Mesodermal cell (in vitro differentiated cells): Measurements from ENCODE around the gene LRRC46.

Experiments used
- H3K27ac ChIP-seq: 2 replicates; pipeline ENCODE4 v1.7.0; 2013; ENCODE audit warnings: mild to moderate bottlenecking, low read depth, low read length, moderate library complexity; ENCODE audit not compliant: severe bottlenecking
- H3K36me3 ChIP-seq: 2 replicates; pipeline ENCODE4 v1.7.1; 2013; ENCODE audit warnings: mild to moderate bottlenecking, low read length, moderate library complexity; ENCODE audit not compliant: control insufficient read depth, insufficient read depth
- H3K4me1 ChIP-seq: one replicate; pipeline ENCODE4 v1.7.1; 2013; ENCODE audit warnings: mild to moderate bottlenecking, low read length; ENCODE audit not compliant: insufficient read depth, control insufficient read depth, poor library complexity, severe bottlenecking
- H3K4me3 ChIP-seq: 2 replicates; pipeline ENCODE4 v1.7.0; 2013; ENCODE audit warnings: low read length, control low read depth, mild to moderate bottlenecking; ENCODE audit not compliant: insufficient read depth, poor library complexity, severe bottlenecking; ENCODE audit errors: extremely low read depth
- H3K9me3 ChIP-seq: 2 replicates; pipeline ENCODE4 v1.7.1; 2013; ENCODE audit warnings: mild to moderate bottlenecking, low read length, moderate library complexity; ENCODE audit not compliant: control insufficient read depth
- WGBS, 2 experiments: methylation state at CpG; one replicate each; pipeline ENCODE4 v1.1.5; 2013; ENCODE audit warnings: missing lambda C conversion rate in 2 of 2; ENCODE audit not compliant: insufficient coverage in 2 of 2; 5-methylcytosine and 5-hydroxymethylcytosine counted together

LRRC46 gene

GRCh38 chr17:47810901-47811635, 20.4 kb upstream of the LRRC46 start:
- Histone ChIP-seq H3K4me1 (peaks cover 13% of the 10 kb centered on the region), H3K4me3 (no peak overlapping the region), H3K9me3 (no peaks in the 10 kb centered on the region), H3K27ac (peak overlapping the region; percentile 23), H3K36me3 (peaks cover 42% of the 10 kb centered on the region)
- WGBS, 2 experiments = 86 to 88% methylated on average over 6 to 9 of the region's 9 CpGs

- H3K9me3 ChIP-seq = no peaks in the 10 kb centered on the region
- WGBS, 2 experiments = 58 to 70% methylated on average over 2 of the region's 7 CpGs
- H3K4me1 ChIP-seq = peaks cover 13% of the 10 kb centered on the region
- no peak overlapping the region for H3K4me3 ChIP-seq
- H3K27ac ChIP-seq = no peak overlapping the region
- H3K36me3 ChIP-seq = peaks cover 48% of the 10 kb centered on the region
These were observed 19.8 kb upstream of the LRRC46 start for GRCh38 chr17:47811709-47812108.

- H3K4me1 ChIP-seq = peaks cover 13% of the 10 kb centered on the region
- H3K27ac ChIP-seq = no peak overlapping the region
- H3K9me3 ChIP-seq = no peaks in the 10 kb centered on the region
- peaks cover 50% of the 10 kb centered on the region for H3K36me3 ChIP-seq
- H3K4me3 ChIP-seq = no peak overlapping the region
- WGBS, 2 experiments = 88 to 98% methylated on average over 7 to 16 of the region's 18 CpGs
These were observed 19.1 kb upstream of the LRRC46 start for GRCh38 chr17:47812146-47812920.

GRCh38 chr17:47813077-47813476, 18.4 kb upstream of the LRRC46 start:
- peaks cover 52% of the 10 kb centered on the region for H3K36me3 ChIP-seq
- H3K27ac ChIP-seq = no peak overlapping the region
- peaks cover 13% of the 10 kb centered on the region for H3K4me1 ChIP-seq
- WGBS, 2 experiments = 97 to 98% methylated on average over 11 to 13 of the region's 14 CpGs
- H3K9me3 ChIP-seq = no peaks in the 10 kb centered on the region
- H3K4me3 ChIP-seq = no peak overlapping the region

GRCh38 chr17:47813512-47814031, 17.9 kb upstream of the LRRC46 start:
- H3K9me3 ChIP-seq = no peaks in the 10 kb centered on the region
- H3K36me3 ChIP-seq = peaks cover 52% of the 10 kb centered on the region
- H3K4me1 ChIP-seq = peaks cover 13% of the 10 kb centered on the region
- H3K27ac ChIP-seq = no peak overlapping the region
- H3K4me3 ChIP-seq = no peak overlapping the region
- 93 to 94% methylated on average over 17 to 22 of the region's 22 CpGs for WGBS, 2 experiments

- H3K9me3 ChIP-seq = no peaks in the 10 kb centered on the region
- H3K4me3 ChIP-seq = no peak overlapping the region
- H3K4me1 ChIP-seq = peaks cover 7% of the 10 kb centered on the region
- WGBS, 2 experiments = 92 to 94% methylated on average over 15 to 21 of the region's 21 CpGs
- H3K36me3 ChIP-seq = peaks cover 49% of the 10 kb centered on the region
- H3K27ac ChIP-seq = no peak overlapping the region
These were observed 16.2 kb upstream of the LRRC46 start for GRCh38 chr17:47815106-47815918.

- Histone ChIP-seq H3K9me3 (no peaks in the 10 kb centered on the region), H3K4me1 (no peaks in the 10 kb centered on the region), H3K36me3 (peaks cover 48% of the 10 kb centered on the region), H3K4me3 (no peak overlapping the region), H3K27ac (no peak overlapping the region)
- 94 to 98% methylated on average over 16 to 19 of the region's 21 CpGs for WGBS, 2 experiments
These were observed 15.2 kb upstream of the LRRC46 start for GRCh38 chr17:47816111-47816735.

- Histone ChIP-seq H3K4me3 (no peak overlapping the region), H3K9me3 (no peaks in the 10 kb centered on the region), H3K36me3 (peaks cover 45% of the 10 kb centered on the region), H3K4me1 (peaks cover 2% of the 10 kb centered on the region), H3K27ac (no peak overlapping the region)
- WGBS, 2 experiments = 91 to 98% methylated on average over 8 to 10 of the region's 10 CpGs
These were observed 14.5 kb upstream of the LRRC46 start for GRCh38 chr17:47816947-47817346.

GRCh38 chr17:47818002-47818695, 13.3 kb upstream of the LRRC46 start:
- H3K36me3 ChIP-seq = peaks cover 45% of the 10 kb centered on the region
- no peak overlapping the region for H3K4me3 ChIP-seq
- WGBS, 2 experiments = 93 to 96% methylated on average over 5 to 9 of the region's 11 CpGs
- H3K4me1 ChIP-seq = peaks cover 9% of the 10 kb centered on the region
- H3K27ac ChIP-seq = no peak overlapping the region
- no peaks in the 10 kb centered on the region for H3K9me3 ChIP-seq
